ENCODE data around the gene FABP7. TPM values are rescaled to one million over a fixed set of nuclear protein-coding genes. Genes with fewer than 3 reads are reported as not detected.

FABP7 gene
- total and polyA plus RNA-seq, 4 donors = 0.03 to 10.4 TPM; not detected in 2

- WGBS, 2 donors = 36 to 54% methylated on average over 6 of the region's 6 CpGs
- ATAC-seq (ENCODE audit: insufficient read depth, low FRiP score) = no peak
Observed at GRCh38 chr6:122788208-122788607, 8.7 kb downstream of the FABP7 start.

DNA sequence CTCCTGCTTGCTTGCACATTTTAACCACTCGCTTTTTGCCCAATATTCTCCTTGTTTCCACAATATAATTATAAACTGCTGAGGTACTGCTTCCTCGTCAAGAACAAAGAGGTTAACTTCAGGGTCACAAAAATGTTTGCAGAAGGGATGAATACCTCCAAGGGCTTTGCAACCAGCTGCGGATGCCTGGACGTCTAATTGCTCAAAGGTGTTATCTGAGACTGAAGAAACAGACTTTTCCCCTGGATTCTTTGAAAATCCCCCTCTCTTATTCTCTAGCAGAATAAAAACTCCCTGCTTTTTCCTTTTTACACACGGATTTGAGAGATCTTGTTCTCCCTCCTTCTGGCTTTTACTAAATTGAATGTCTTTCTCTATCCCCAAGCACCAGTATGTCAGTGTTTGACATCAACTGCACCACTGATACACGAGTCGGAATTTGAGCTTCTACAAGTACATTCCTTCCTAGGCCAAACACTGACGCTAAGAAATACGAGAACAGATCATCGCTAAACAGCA, 9.2 kb downstream of the FABP7 start:
- Histone ChIP-seq H3K9me3 (ENCODE audit: control insufficient read depth in 4 of 4, insufficient read depth in 3 of 4, low read length in 3 of 4) (no peaks in the 10 kb centered on the region), H3K4me3 (peak overlapping the region; percentile 78), H3K36me3 (ENCODE audit: control insufficient read depth in 4 of 4, insufficient read depth in 4 of 4, low read length in 4 of 4) (peaks cover 0 to 4% (median 0%) of the 10 kb centered on the region in 4 donors), H3K27me3 (ENCODE audit: control insufficient read depth in 3 of 3, insufficient read depth in 3 of 3, low read length in 2 of 3) (no peaks in the 10 kb centered on the region), H3K27ac (ENCODE audit: low read depth in 1 of 2, low read length in 1 of 2) (peak overlapping the region; percentile 95 to 98), H3K4me1 (ENCODE audit: control insufficient read depth in 5 of 5, insufficient read depth in 5 of 5, low read length in 5 of 5) (peaks cover 0 to 35% (median 3%) of the 10 kb centered on the region in 5 donors), H3K9ac (ENCODE audit: insufficient read depth in 1 of 2, low read length in 2 of 2) (peak overlapping the region; percentile 41 to 90)
- no peak for TF ChIP-seq CTCF (IDR thresholded peaks at IDR 0.05; ENCODE audit: control extremely low read depth, extremely low read depth)
- no peak for DNase-seq
- no peak for ATAC-seq (ENCODE audit: insufficient read depth, low FRiP score)
- 17% methylated on average over 10 of the region's 10 CpGs for WGBS, 2 donors

More at GRCh38 chr6:122788208-122788607, 8.7 kb downstream of the FABP7 start:
- Histone ChIP-seq H3K27ac (ENCODE audit: low read depth in 1 of 2, low read length in 1 of 2) (no peak overlapping the region), H3K27me3 (ENCODE audit: control insufficient read depth in 3 of 3, insufficient read depth in 3 of 3, low read length in 2 of 3) (no peaks in the 10 kb centered on the region), H3K9ac (ENCODE audit: insufficient read depth in 1 of 2, low read length in 2 of 2) (no peak overlapping the region), H3K36me3 (ENCODE audit: control insufficient read depth in 4 of 4, insufficient read depth in 4 of 4, low read length in 4 of 4) (peaks cover 0 to 4% (median 0%) of the 10 kb centered on the region in 4 donors), H3K9me3 (ENCODE audit: control insufficient read depth in 4 of 4, insufficient read depth in 3 of 4, low read length in 3 of 4) (no peaks in the 10 kb centered on the region), H3K4me1 (ENCODE audit: control insufficient read depth in 5 of 5, insufficient read depth in 5 of 5, low read length in 5 of 5) (peaks cover 0 to 35% (median 3%) of the 10 kb centered on the region in 5 donors), H3K4me3 (no peak overlapping the region)
- DNase-seq = no peak
- no peak for TF ChIP-seq CTCF (IDR thresholded peaks at IDR 0.05; ENCODE audit: control extremely low read depth, extremely low read depth)

GRCh38 chr6:122789182-122790027, 9.9 kb downstream of the FABP7 start, which contains the start of gene SMPDL3A:
Gene SMPDL3A (plus strand): TSS chr6:122789258. CDS start chr6:122789347, 89 bp downstream.
- no peaks in the 10 kb centered on the region for H3K27me3 ChIP-seq (ENCODE audit: control insufficient read depth in 3 of 3, insufficient read depth in 3 of 3, low read length in 2 of 3)
- peak within 1 kb of the TSS; percentile 78 for H3K4me3 ChIP-seq
- H3K9ac ChIP-seq (ENCODE audit: insufficient read depth in 1 of 2, low read length in 2 of 2) = peak within 1 kb of the TSS; percentile 80 to 98
- H3K4me1 ChIP-seq (ENCODE audit: control insufficient read depth in 5 of 5, insufficient read depth in 5 of 5, low read length in 5 of 5) = peaks cover 0 to 35% (median 3%) of the 10 kb centered on the region in 5 donors
- H3K9me3 ChIP-seq (ENCODE audit: control insufficient read depth in 4 of 4, insufficient read depth in 3 of 4, low read length in 3 of 4) = no peaks in the 10 kb centered on the region
- peak; percentile 77 for ATAC-seq (ENCODE audit: insufficient read depth, low FRiP score)
- no peak for TF ChIP-seq CTCF (IDR thresholded peaks at IDR 0.05; ENCODE audit: control extremely low read depth, extremely low read depth)
- peak within 1 kb of the TSS; percentile 95 to 98 for H3K27ac ChIP-seq (ENCODE audit: low read depth in 1 of 2, low read length in 1 of 2)
- DNase-seq = peak; percentile 86 to 92 (median 88)
- H3K36me3 ChIP-seq (ENCODE audit: control insufficient read depth in 4 of 4, insufficient read depth in 4 of 4, low read length in 4 of 4) = peaks cover 0 to 4% (median 0%) of the 10 kb centered on the region in 4 donors
- 0 to 1% methylated on average over 70 to 71 of the region's 71 CpGs for WGBS, 2 donors
